HCT116 (cell line): ENCODE results near the gene SYNDIG1.

ENCODE experiments used
- EGR1 ChIP-seq: IDR thresholded peaks from 2 replicates; pipeline ENCODE4 v1.6.1; 2012; ENCODE audit warnings: low read depth
- ELF1 ChIP-seq: IDR thresholded peaks from 2 replicates; pipeline ENCODE4 v1.6.1; 2012; ENCODE audit warnings: low read depth, borderline replicate concordance
- EZH2 ChIP-seq: fragments of 200-600 bp; sonication (generic); IDR thresholded peaks from 2 replicates; pipeline ENCODE4 v1.6.1; 2017; ENCODE audit warnings: antibody characterized with exemption, mixed run types
- EZH2phosphoT487 ChIP-seq: fragments of 200-600 bp; IDR thresholded peaks from 2 replicates; pipeline ENCODE4 v1.6.1; 2018; ENCODE audit warnings: antibody characterized with exemption, borderline replicate concordance
- POLR2A ChIP-seq: IDR thresholded peaks from 2 replicates; pipeline ENCODE4 v1.7.0; 2011; ENCODE audit warnings: borderline replicate concordance; ENCODE audit not compliant: insufficient read depth, insufficient read length; ENCODE audit errors: extremely low read depth
- POLR2AphosphoS5 ChIP-seq: IDR thresholded peaks from 2 replicates; pipeline ENCODE4 v1.6.1; 2011; ENCODE audit warnings: mild to moderate bottlenecking, low read depth, low read length, moderate library complexity
- RAD21 ChIP-seq: IDR thresholded peaks from 2 replicates; pipeline ENCODE4 v1.6.1; 2012; ENCODE audit warnings: low read depth, mild to moderate bottlenecking
- SIN3A ChIP-seq: IDR thresholded peaks from 2 replicates; pipeline ENCODE4 v1.6.1; 2012; ENCODE audit warnings: low read depth
- YY1 ChIP-seq: IDR thresholded peaks from 2 replicates; pipeline ENCODE4 v1.6.1; 2011; ENCODE audit warnings: low read length, low read depth, moderate library complexity, mild to moderate bottlenecking; ENCODE audit not compliant: insufficient replicate concordance; ENCODE audit errors: extremely low read depth
- ZNF274 ChIP-seq: fragments of 200-500 bp; sonication (Bioruptor generic); IDR thresholded peaks from 2 replicates; pipeline ENCODE4 v1.6.1; 2014; ENCODE audit warnings: mild to moderate bottlenecking, low read depth, low read length, inconsistent platforms
- TF ChIP-seq, protein P1 (sequence below), 3 experiments: fragments of 200-600 bp in 1 of 3; sonication (generic) in 1 of 3; IDR thresholded peaks in 2 of 3; conservative IDR thresholded peaks in 1 of 3; 2 replicates each; pipeline ENCODE4 v1.5.1; 2012 to 2017; ENCODE audit warnings: low read depth in 2 of 3, low read length in 2 of 3, antibody characterized with exemption in 1 of 3, borderline replicate concordance in 1 of 3, control low read depth in 1 of 3, mild to moderate bottlenecking in 1 of 3, mixed read lengths in 1 of 3, mixed run types in 1 of 3, moderate library complexity in 1 of 3; ENCODE audit not compliant: insufficient read depth in 1 of 3
- TF ChIP-seq, protein P2 (sequence below): IDR thresholded peaks from 2 replicates; pipeline ENCODE4 v1.6.1; 2012
- TF ChIP-seq, protein P3 (sequence below): IDR thresholded peaks from 2 replicates; pipeline ENCODE4 v1.6.1; 2011; ENCODE audit warnings: mild to moderate bottlenecking, low read length, moderate library complexity; ENCODE audit not compliant: insufficient replicate concordance; ENCODE audit errors: extremely low read depth
- TF ChIP-seq, protein P4 (sequence below): IDR thresholded peaks from 2 replicates; pipeline ENCODE4 v1.6.1; 2012; ENCODE audit warnings: low read depth

DNA sequence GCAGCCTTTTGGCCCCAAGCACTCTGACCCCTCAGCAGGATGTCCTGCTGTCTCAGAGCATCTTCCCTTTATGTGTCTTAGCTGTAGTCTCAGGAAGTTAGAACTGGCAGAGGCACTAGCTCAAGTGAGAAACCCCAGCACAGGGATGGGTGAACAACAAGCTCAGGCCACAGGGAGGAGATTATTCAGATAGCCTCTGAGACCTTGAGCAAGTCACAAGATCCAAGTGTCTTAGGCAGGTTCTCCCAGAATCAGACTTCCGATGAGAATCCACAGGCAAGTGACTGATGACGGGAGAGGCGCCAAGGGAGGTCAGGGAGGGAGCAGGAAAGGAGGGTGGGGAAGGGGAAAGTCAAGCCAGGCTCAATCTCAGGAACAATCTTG lies 13.0 kb upstream of the SYNDIG1 start:
- TF ChIP-seq, protein P1, sequence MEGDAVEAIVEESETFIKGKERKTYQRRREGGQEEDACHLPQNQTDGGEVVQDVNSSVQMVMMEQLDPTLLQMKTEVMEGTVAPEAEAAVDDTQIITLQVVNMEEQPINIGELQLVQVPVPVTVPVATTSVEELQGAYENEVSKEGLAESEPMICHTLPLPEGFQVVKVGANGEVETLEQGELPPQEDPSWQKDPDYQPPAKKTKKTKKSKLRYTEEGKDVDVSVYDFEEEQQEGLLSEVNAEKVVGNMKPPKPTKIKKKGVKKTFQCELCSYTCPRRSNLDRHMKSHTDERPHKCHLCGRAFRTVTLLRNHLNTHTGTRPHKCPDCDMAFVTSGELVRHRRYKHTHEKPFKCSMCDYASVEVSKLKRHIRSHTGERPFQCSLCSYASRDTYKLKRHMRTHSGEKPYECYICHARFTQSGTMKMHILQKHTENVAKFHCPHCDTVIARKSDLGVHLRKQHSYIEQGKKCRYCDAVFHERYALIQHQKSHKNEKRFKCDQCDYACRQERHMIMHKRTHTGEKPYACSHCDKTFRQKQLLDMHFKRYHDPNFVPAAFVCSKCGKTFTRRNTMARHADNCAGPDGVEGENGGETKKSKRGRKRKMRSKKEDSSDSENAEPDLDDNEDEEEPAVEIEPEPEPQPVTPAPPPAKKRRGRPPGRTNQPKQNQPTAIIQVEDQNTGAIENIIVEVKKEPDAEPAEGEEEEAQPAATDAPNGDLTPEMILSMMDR (IDR thresholded peaks at IDR 0.05 in 2 of 3, conservative IDR thresholded peaks at IDR 0.05 in 1 of 3; ENCODE audit: borderline replicate concordance in 1 of 3, insufficient read depth in 1 of 3, low read depth in 2 of 3, low read length in 2 of 3), result no peak
- TF ChIP-seq, protein P2, sequence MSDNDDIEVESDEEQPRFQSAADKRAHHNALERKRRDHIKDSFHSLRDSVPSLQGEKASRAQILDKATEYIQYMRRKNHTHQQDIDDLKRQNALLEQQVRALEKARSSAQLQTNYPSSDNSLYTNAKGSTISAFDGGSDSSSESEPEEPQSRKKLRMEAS, result no peak
- TF ChIP-seq SIN3A (no peak), EGR1 (no peak), ZNF274 (no peak), POLR2AphosphoS5 (no peak), POLR2A (no peak), EZH2 (no peak), EZH2phosphoT487 (no peak), ELF1 (no peak), YY1 (no peak), RAD21 (no peak)
- TF ChIP-seq, protein P3, sequence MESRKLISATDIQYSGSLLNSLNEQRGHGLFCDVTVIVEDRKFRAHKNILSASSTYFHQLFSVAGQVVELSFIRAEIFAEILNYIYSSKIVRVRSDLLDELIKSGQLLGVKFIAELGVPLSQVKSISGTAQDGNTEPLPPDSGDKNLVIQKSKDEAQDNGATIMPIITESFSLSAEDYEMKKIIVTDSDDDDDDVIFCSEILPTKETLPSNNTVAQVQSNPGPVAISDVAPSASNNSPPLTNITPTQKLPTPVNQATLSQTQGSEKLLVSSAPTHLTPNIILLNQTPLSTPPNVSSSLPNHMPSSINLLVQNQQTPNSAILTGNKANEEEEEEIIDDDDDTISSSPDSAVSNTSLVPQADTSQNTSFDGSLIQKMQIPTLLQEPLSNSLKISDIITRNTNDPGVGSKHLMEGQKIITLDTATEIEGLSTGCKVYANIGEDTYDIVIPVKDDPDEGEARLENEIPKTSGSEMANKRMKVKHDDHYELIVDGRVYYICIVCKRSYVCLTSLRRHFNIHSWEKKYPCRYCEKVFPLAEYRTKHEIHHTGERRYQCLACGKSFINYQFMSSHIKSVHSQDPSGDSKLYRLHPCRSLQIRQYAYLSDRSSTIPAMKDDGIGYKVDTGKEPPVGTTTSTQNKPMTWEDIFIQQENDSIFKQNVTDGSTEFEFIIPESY, result no peak
- TF ChIP-seq, protein P4, sequence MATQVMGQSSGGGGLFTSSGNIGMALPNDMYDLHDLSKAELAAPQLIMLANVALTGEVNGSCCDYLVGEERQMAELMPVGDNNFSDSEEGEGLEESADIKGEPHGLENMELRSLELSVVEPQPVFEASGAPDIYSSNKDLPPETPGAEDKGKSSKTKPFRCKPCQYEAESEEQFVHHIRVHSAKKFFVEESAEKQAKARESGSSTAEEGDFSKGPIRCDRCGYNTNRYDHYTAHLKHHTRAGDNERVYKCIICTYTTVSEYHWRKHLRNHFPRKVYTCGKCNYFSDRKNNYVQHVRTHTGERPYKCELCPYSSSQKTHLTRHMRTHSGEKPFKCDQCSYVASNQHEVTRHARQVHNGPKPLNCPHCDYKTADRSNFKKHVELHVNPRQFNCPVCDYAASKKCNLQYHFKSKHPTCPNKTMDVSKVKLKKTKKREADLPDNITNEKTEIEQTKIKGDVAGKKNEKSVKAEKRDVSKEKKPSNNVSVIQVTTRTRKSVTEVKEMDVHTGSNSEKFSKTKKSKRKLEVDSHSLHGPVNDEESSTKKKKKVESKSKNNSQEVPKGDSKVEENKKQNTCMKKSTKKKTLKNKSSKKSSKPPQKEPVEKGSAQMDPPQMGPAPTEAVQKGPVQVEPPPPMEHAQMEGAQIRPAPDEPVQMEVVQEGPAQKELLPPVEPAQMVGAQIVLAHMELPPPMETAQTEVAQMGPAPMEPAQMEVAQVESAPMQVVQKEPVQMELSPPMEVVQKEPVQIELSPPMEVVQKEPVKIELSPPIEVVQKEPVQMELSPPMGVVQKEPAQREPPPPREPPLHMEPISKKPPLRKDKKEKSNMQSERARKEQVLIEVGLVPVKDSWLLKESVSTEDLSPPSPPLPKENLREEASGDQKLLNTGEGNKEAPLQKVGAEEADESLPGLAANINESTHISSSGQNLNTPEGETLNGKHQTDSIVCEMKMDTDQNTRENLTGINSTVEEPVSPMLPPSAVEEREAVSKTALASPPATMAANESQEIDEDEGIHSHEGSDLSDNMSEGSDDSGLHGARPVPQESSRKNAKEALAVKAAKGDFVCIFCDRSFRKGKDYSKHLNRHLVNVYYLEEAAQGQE, result no peak
